Thyroid gland (tissue), 4 donors: ENCODE results near the gene SCAPER. TPM values are rescaled to one million over a fixed set of nuclear protein-coding genes. Genes with fewer than 3 reads are reported as not detected.
"Not testable (repeated sequence)": the region's sequence is repeated elsewhere in the genome, so short reads cannot be mapped to it uniquely, and the experiment has no call there.

ENCODE experiments used
- DNase-seq, 2 donors: peaks; one replicate each; pipeline ENCODE4 v3.0.0-alpha.2; 2019
- H3K27ac ChIP-seq, 3 donors: fragments of 200-600 bp; sonication (generic); 1 replicate in 2 of 3; 2 replicates in 1 of 3; pipeline ENCODE4 v1.5.1; 2016 to 2019; ENCODE audit warnings: mild to moderate bottlenecking in 1 of 3, moderate library complexity in 1 of 3
- H3K27me3 ChIP-seq: fragments of 200-600 bp; sonication (generic); one replicate; pipeline ENCODE4 v1.5.1; 2019
- H3K36me3 ChIP-seq, 2 donors: fragments of 200-600 bp; sonication (generic); one replicate each; pipeline ENCODE4 v1.5.1; 2016 to 2019
- H3K4me1 ChIP-seq, 2 donors: fragments of 200-600 bp; sonication (generic); one replicate each; pipeline ENCODE4 v1.5.1; 2017 to 2019
- H3K4me3 ChIP-seq, 3 donors: fragments of 200-600 bp; sonication (generic); replicated peaks in 1 of 3; 1 replicate in 2 of 3; 2 replicates in 1 of 3; pipeline ENCODE4 v1.5.1; 2016; ENCODE audit warnings: mild to moderate bottlenecking in 1 of 3
- H3K9me3 ChIP-seq: fragments of 200-600 bp; sonication (generic); one replicate; pipeline ENCODE4 v1.5.1; 2017
- POLR2A ChIP-seq, 2 donors: fragments of 450-650 bp; IDR thresholded peaks; one replicate each; pipeline ENCODE4 v1.6.1; 2017; ENCODE audit warnings: antibody characterized with exemption in 2 of 2, mild to moderate bottlenecking in 2 of 2, moderate library complexity in 1 of 2
- WGBS, 2 donors: methylation state at CpG; one replicate each; pipeline ENCODE4 v1.1.5; 2017; 5-methylcytosine and 5-hydroxymethylcytosine counted together
- intact Hi-C: fragments of 100-400 bp; cut with DNase I; formaldehyde crosslinking; loops from one replicate; pipeline ENCODE4 v1.15.1; 2023
- total RNA-seq, 4 donors: library from RNA; depleted of rRNA; stranded (reverse); fragments of >200 nt; gene quantifications; one replicate each; pipeline ENCODE4 v1.2.3, GENCODE V29; 2016
- TF ChIP-seq, protein P1 (sequence below), 6 experiments: fragments of 200-600 bp in 3 of 6; fragments of 450-650 bp in 3 of 6; sonication (generic) in 3 of 6; IDR thresholded peaks; one replicate each; pipeline ENCODE4 v1.5.1; 2016 to 2019; ENCODE audit warnings: antibody characterized with exemption in 6 of 6, mild to moderate bottlenecking in 2 of 6, inconsistent platforms in 1 of 6, moderate library complexity in 1 of 6

Gene SCAPER
- total RNA-seq, 4 donors from 2014 or later: 45.2 to 90.8 (median 63.6) TPM

DNA sequence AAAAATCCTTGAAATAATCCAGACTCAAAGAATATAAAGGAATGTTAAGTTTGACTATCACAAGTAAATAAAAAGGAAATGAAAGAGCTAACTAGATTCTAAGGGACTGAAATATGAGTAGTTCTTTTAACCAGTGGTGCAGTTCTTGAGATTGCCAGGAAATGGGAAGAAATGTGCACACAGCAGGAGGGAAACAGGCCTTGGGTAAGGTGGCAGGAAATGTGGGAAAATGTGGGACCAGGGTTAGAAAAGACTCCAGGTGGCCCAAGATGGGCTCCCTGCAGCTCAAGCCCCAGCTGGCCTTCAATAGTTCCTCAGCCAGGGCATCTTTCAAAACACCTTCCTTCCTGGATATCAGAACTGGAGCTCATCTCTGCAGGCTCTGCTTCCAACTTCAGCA is 387.2 kb downstream of the SCAPER start:
- Histone ChIP-seq H3K9me3 (no peaks in the 10 kb centered on the region), H3K36me3 (no peaks in the 10 kb centered on the region), H3K4me1 (no peaks in the 10 kb centered on the region), H3K4me3 (no peak overlapping the region), H3K27ac (no peak overlapping the region), H3K27me3 (no peaks in the 10 kb centered on the region)
- DNase-seq: no peak
- intact Hi-C loops: no loop called here
- no peak for TF ChIP-seq POLR2A (IDR thresholded peaks at IDR 0.05)
- TF ChIP-seq, protein P1, sequence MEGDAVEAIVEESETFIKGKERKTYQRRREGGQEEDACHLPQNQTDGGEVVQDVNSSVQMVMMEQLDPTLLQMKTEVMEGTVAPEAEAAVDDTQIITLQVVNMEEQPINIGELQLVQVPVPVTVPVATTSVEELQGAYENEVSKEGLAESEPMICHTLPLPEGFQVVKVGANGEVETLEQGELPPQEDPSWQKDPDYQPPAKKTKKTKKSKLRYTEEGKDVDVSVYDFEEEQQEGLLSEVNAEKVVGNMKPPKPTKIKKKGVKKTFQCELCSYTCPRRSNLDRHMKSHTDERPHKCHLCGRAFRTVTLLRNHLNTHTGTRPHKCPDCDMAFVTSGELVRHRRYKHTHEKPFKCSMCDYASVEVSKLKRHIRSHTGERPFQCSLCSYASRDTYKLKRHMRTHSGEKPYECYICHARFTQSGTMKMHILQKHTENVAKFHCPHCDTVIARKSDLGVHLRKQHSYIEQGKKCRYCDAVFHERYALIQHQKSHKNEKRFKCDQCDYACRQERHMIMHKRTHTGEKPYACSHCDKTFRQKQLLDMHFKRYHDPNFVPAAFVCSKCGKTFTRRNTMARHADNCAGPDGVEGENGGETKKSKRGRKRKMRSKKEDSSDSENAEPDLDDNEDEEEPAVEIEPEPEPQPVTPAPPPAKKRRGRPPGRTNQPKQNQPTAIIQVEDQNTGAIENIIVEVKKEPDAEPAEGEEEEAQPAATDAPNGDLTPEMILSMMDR (IDR thresholded peaks at IDR 0.05): no peak

DNA sequence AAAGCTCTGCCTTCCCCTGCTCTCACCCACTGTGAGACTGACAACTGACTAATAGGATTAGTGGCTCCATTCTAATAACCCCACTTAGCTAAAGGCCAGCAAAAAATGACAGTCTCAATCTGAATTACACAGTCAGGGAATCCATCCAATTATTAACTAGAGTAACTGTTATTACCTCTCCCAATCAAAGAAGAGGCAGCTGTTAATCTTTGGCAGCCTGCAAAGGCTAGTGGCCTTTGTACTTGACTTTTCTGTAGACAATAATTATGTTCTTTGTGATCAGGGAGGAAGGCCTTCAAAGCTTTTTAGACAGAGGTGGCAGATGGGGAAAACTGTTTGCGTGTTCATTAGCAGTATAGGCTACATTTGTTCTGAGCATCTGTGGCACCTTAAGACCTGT is 390.9 kb downstream of the SCAPER start:
- DNase-seq: no peak
- H3K9me3 ChIP-seq: no peaks in the 10 kb centered on the region
- intact Hi-C loops: no loop called here
- H3K4me3 ChIP-seq: no peak overlapping the region
- H3K36me3 ChIP-seq: no peaks in the 10 kb centered on the region
- WGBS, 2 donors: 92 to 100% methylated on average over 1 of the region's 1 CpG
- no peaks in the 10 kb centered on the region for H3K4me1 ChIP-seq
- H3K27me3 ChIP-seq: no peaks in the 10 kb centered on the region
- TF ChIP-seq, protein P1 (IDR thresholded peaks at IDR 0.05): no peak
- no peak for TF ChIP-seq POLR2A (IDR thresholded peaks at IDR 0.05)
- H3K27ac ChIP-seq: no peak overlapping the region

DNA sequence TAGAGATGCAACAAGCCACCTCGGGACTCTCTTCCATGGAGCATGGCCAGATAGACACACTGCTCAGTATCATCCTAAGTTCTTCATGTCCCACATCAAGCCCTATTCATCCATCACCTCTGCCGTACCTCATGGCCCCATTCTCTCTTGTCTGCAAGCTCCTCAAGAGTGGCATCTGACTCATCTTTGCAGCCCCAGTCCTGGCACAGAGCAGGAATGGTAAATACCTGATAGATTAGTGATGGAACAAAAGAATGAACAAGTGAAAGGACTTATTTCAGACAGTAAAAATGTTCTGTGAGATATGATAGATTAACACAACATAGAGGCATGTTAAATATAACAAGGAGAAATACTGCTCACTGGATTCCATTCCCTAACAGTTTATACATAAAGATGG is 392.2 kb downstream of the SCAPER start:
- Histone ChIP-seq H3K4me3 (no peak overlapping the region), H3K36me3 (no peaks in the 10 kb centered on the region), H3K9me3 (no peaks in the 10 kb centered on the region), H3K4me1 (no peaks in the 10 kb centered on the region), H3K27ac (no peak overlapping the region), H3K27me3 (no peaks in the 10 kb centered on the region)
- no peak for DNase-seq
- intact Hi-C loops: no loop called here
- WGBS, 2 donors: 81 to 88% methylated on average over 2 of the region's 2 CpGs
- TF ChIP-seq POLR2A (IDR thresholded peaks at IDR 0.05): no peak
- TF ChIP-seq, protein P1 (IDR thresholded peaks at IDR 0.05): no peak

DNA sequence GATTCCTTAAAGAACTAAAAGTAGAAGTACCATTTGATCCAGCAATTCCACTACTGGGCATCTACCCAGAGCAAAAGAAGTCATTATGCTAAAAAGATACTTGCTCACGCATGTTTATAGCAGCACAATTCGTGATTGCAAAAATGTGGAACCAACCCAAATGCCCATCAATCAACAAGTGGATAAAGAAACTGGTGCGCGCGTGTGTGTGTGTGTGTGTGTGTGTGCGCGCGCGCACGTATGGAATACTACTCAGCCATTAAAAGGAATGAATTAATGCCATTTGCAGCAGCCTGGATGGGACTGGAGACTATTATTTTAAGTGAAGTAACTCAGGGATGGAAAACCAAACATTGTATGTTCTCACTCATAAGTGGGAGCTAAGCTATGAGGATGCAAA is 394.5 kb downstream of the SCAPER start:
- H3K4me3 ChIP-seq, H3K27me3 ChIP-seq, DNase-seq, H3K4me1 ChIP-seq, H3K36me3 ChIP-seq, intact Hi-C loops, H3K9me3 ChIP-seq, H3K27ac ChIP-seq: not testable (repeated sequence)
- 95 to 97% methylated on average over 10 of the region's 10 CpGs for WGBS, 2 donors

DNA sequence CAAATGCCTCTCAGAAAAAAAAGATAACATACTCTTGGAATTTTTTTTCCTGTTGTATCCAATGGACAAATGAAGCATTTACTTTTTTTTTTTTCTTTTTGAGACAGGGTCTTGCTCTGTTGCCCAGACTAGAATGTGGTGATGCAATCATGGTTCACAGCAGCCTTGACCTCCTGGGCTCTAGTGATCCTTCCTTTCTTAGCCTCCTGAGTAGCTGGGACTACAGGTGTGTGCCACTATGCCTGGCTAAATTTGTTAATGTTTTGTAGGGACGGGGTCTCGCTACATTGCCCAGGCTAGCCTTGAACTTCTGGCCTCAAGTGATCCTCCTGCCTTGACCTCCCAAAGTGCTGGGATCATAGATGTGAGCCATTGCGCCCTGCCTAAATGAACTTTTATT is 401.3 kb downstream of the SCAPER start:
- intact Hi-C loops: no loop called here
- TF ChIP-seq, protein P1 (IDR thresholded peaks at IDR 0.05): no peak
- TF ChIP-seq POLR2A (IDR thresholded peaks at IDR 0.05): no peak
- WGBS, 2 donors: 98 to 100% methylated on average over 3 of the region's 3 CpGs
- Histone ChIP-seq H3K27ac (no peak overlapping the region), H3K9me3 (no peaks in the 10 kb centered on the region), H3K36me3 (no peaks in the 10 kb centered on the region), H3K4me3 (no peak overlapping the region), H3K4me1 (peaks cover 0 to 6% of the 10 kb centered on the region in 2 donors), H3K27me3 (no peaks in the 10 kb centered on the region)
- no peak for DNase-seq

DNA sequence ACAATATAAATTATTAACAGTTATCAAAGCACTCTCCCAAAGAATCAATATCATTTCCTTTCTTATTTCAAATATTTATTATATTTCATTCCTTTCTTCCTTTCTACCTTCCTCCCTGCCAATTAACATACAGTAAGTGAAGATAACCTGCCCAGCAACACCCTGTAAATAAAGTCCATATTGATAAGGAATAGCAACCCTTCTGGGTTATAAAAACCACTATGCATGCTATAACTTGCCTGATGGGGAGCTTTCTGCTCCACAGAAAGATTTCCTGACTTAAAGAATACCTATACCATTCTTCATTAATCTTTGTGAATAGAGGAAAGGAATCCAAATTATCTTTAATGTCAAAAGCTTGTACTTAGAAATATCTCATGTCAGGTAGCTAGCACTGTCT is 402.0 kb downstream of the SCAPER start:
- Histone ChIP-seq H3K4me3 (no peak overlapping the region), H3K4me1 (peaks cover 0 to 6% of the 10 kb centered on the region in 2 donors), H3K9me3 (no peaks in the 10 kb centered on the region), H3K27me3 (no peaks in the 10 kb centered on the region), H3K27ac (no peak overlapping the region), H3K36me3 (no peaks in the 10 kb centered on the region)
- DNase-seq: no peak
- intact Hi-C loops: no loop called here
- TF ChIP-seq POLR2A (IDR thresholded peaks at IDR 0.05): no peak
- TF ChIP-seq, protein P1 (IDR thresholded peaks at IDR 0.05): no peak
